Activated naive CD8-positive, alpha-beta T cell treated with anti-CD3 and anti-CD28 coated beads for 36 hours (primary cell): ENCODE results near the gene MESP2. TPM values are rescaled to one million over a fixed set of nuclear protein-coding genes. Genes with fewer than 3 reads are reported as not detected.

Experiments
- DNase-seq: peaks from one replicate; pipeline ENCODE4 v3.0.0; 2021
- H3K27ac Mint-ChIP-seq: one replicate; pipeline ENCODE4 v1.8.0; 2022; ENCODE audit warnings: mild to moderate bottlenecking, moderate library complexity, mixed read lengths
- H3K27me3 Mint-ChIP-seq: one replicate; pipeline ENCODE4 v1.8.0; 2022; ENCODE audit warnings: mild to moderate bottlenecking, mixed read lengths
- H3K36me3 Mint-ChIP-seq: one replicate; pipeline ENCODE4 v1.8.0; 2021; ENCODE audit warnings: mild to moderate bottlenecking, mixed read lengths
- H3K4me1 Mint-ChIP-seq: one replicate; pipeline ENCODE4 v1.8.0; 2021; ENCODE audit warnings: mixed read lengths
- H3K4me3 Mint-ChIP-seq: one replicate; pipeline ENCODE4 v1.8.0; 2022; ENCODE audit warnings: mild to moderate bottlenecking, moderate library complexity, mixed read lengths
- H3K9me3 Mint-ChIP-seq: one replicate; pipeline ENCODE4 v1.8.0; 2022; ENCODE audit warnings: mixed read lengths
- total RNA-seq, 2 experiments: library from RNA; stranded (reverse); gene quantifications; one replicate each; pipeline ENCODE4 v1.2.3, GENCODE V29; 2021

MESP2 gene
- total RNA-seq, 2 experiments from 2014 or later, result not detected

GRCh38 chr15:89822951-89823711 lies 47.0 kb downstream of the MESP2 start:
- Mint-ChIP-seq H3K27me3 (peaks cover 32% of the 10 kb centered on the region), H3K27ac (no peak overlapping the region), H3K4me3 (no peak overlapping the region), H3K4me1 (no peaks in the 10 kb centered on the region), H3K9me3 (no peaks in the 10 kb centered on the region), H3K36me3 (no peaks in the 10 kb centered on the region)
- no peak for DNase-seq

GRCh38 chr15:89823836-89824606 lies 47.9 kb downstream of the MESP2 start:
- no peak overlapping the region for H3K27ac Mint-ChIP-seq
- no peak for DNase-seq
- peaks cover 29% of the 10 kb centered on the region for H3K27me3 Mint-ChIP-seq
- H3K4me1 Mint-ChIP-seq, result no peaks in the 10 kb centered on the region
- H3K36me3 Mint-ChIP-seq, result no peaks in the 10 kb centered on the region
- no peaks in the 10 kb centered on the region for H3K9me3 Mint-ChIP-seq
- no peak overlapping the region for H3K4me3 Mint-ChIP-seq

- Mint-ChIP-seq H3K27ac (no peak overlapping the region), H3K4me3 (no peak overlapping the region), H3K4me1 (no peaks in the 10 kb centered on the region), H3K27me3 (peaks cover 24% of the 10 kb centered on the region), H3K9me3 (no peaks in the 10 kb centered on the region), H3K36me3 (no peaks in the 10 kb centered on the region)
- no peak for DNase-seq
Measured at GRCh38 chr15:89824607-89824867, 48.4 kb downstream of the MESP2 start.

GRCh38 chr15:89825271-89825940 lies 49.3 kb downstream of the MESP2 start:
- H3K27ac Mint-ChIP-seq, result no peak overlapping the region
- DNase-seq, result no peak
- peaks cover 23% of the 10 kb centered on the region for H3K27me3 Mint-ChIP-seq
- H3K4me1 Mint-ChIP-seq, result no peaks in the 10 kb centered on the region
- no peaks in the 10 kb centered on the region for H3K36me3 Mint-ChIP-seq
- H3K4me3 Mint-ChIP-seq, result no peak overlapping the region
- no peaks in the 10 kb centered on the region for H3K9me3 Mint-ChIP-seq

- Mint-ChIP-seq H3K27ac (no peak overlapping the region), H3K36me3 (no peaks in the 10 kb centered on the region), H3K9me3 (no peaks in the 10 kb centered on the region), H3K27me3 (peaks cover 8% of the 10 kb centered on the region), H3K4me1 (no peaks in the 10 kb centered on the region), H3K4me3 (no peak overlapping the region)
- DNase-seq, result no peak
Measured at GRCh38 chr15:89826671-89827655, 50.8 kb downstream of the MESP2 start.

GRCh38 chr15:89827829-89828228 lies 51.7 kb downstream of the MESP2 start:
- no peak for DNase-seq
- Mint-ChIP-seq H3K9me3 (no peaks in the 10 kb centered on the region), H3K4me3 (no peak overlapping the region), H3K36me3 (no peaks in the 10 kb centered on the region), H3K27me3 (no peaks in the 10 kb centered on the region), H3K4me1 (no peaks in the 10 kb centered on the region), H3K27ac (no peak overlapping the region)

Other genes with a start within 250 kb of the MESP2 start
- gene TICRR, start 200.9 kb upstream of the MESP2 start, total RNA-seq, result 10 to 100 TPM; 22.5 to 23.1 TPM
- 1 to 10 TPM; 3.4 to 3.7 TPM for gene KIF7, start 120.9 kb upstream of the MESP2 start, total RNA-seq
- under 1 TPM; 0.23 to 0.34 TPM for gene PLIN1, start 97.0 kb upstream of the MESP2 start, total RNA-seq
- 1 to 10 TPM; 3.0 to 4.0 TPM for gene PEX11A, start 85.6 kb upstream of the MESP2 start, total RNA-seq
- not detected for gene WDR93, start 85.5 kb upstream of the MESP2 start, total RNA-seq
- 1 to 10 TPM; 4.2 to 4.5 TPM for gene MESP1, start 25.1 kb upstream of the MESP2 start, total RNA-seq
- gene ANPEP, start 38.5 kb downstream of the MESP2 start, total RNA-seq, result under 1 TPM in 1 of 2 experiments, not detected in 1; 0.27 TPM
- gene AP3S2, start 117.7 kb downstream of the MESP2 start, total RNA-seq, result 10 to 100 TPM; 16.2 to 20.8 TPM
- not detected for gene ARPIN, start 136.6 kb downstream of the MESP2 start, total RNA-seq
- gene ZNF710, start 225.0 kb downstream of the MESP2 start, total RNA-seq, result 10 to 100 TPM; 17.8 to 17.9 TPM